SK-N-SH treated with all-trans-retinoic acid at 6 μM for 48 hours (cell line): ENCODE measurements around the gene MSMP.

Experiments used
- ATAC-seq: fragments of 200-7000 bp; cut with Tn5 transposase; 3 replicates; pipeline ENCODE4 v1.9.1; 2020; ENCODE audit warnings: mild to moderate bottlenecking, moderate library complexity
- BACH2 ChIP-seq: fragments of 250-450 bp; sonication (Bioruptor Pico); IDR thresholded peaks from 2 replicates; pipeline ENCODE4 v1.9.0; 2021; ENCODE audit warnings: mild to moderate bottlenecking, borderline replicate concordance
- CREB5 ChIP-seq: fragments of 250-450 bp; sonication (Bioruptor Pico); IDR thresholded peaks from 2 replicates; pipeline ENCODE4 v1.5.1; 2020; ENCODE audit warnings: low read depth, mild to moderate bottlenecking, moderate library complexity
- CSDC2 ChIP-seq: fragments of 250-450 bp; sonication (Bioruptor Pico); IDR thresholded peaks from 2 replicates; pipeline ENCODE4 v1.5.0; 2020; ENCODE audit warnings: mild to moderate bottlenecking, moderate library complexity
- CSRNP3 ChIP-seq: fragments of 250-450 bp; sonication (Bioruptor Pico); IDR thresholded peaks from 2 replicates; pipeline ENCODE4 v1.5.1; 2021; ENCODE audit warnings: mild to moderate bottlenecking, moderate library complexity
- ESRRG ChIP-seq: fragments of 250-450 bp; sonication (Bioruptor Pico); IDR thresholded peaks from 2 replicates; pipeline ENCODE4 v1.6.1; 2021; ENCODE audit warnings: mild to moderate bottlenecking
- ISL1 ChIP-seq: fragments of 250-450 bp; sonication (Bioruptor Pico); IDR thresholded peaks from 2 replicates; pipeline ENCODE4 v2.1.2; 2022; ENCODE audit warnings: mild to moderate bottlenecking, moderate library complexity
- PATZ1 ChIP-seq: fragments of 250-450 bp; sonication (Bioruptor Pico); IDR thresholded peaks from 2 replicates; pipeline ENCODE4 v1.8.0; 2020; ENCODE audit warnings: mild to moderate bottlenecking, moderate library complexity, borderline replicate concordance
- POU6F1 ChIP-seq: fragments of 250-450 bp; sonication (Bioruptor Pico); IDR thresholded peaks from 2 replicates; pipeline ENCODE4 v1.8.0; 2021; ENCODE audit warnings: low read depth, mild to moderate bottlenecking, moderate library complexity, borderline replicate concordance
- PPARA ChIP-seq: fragments of 250-450 bp; sonication (Bioruptor Pico); IDR thresholded peaks from 2 replicates; pipeline ENCODE4 v1.5.0; 2020; ENCODE audit warnings: mild to moderate bottlenecking, borderline replicate concordance
- SNAI2 ChIP-seq: fragments of 250-450 bp; sonication (Bioruptor Pico); IDR thresholded peaks from 2 replicates; pipeline ENCODE4 v1.5.0; 2020; ENCODE audit warnings: mild to moderate bottlenecking, moderate library complexity
- TOX ChIP-seq: fragments of 250-450 bp; sonication (Bioruptor Pico); IDR thresholded peaks from 2 replicates; pipeline ENCODE4 v1.8.0; 2021; ENCODE audit warnings: mild to moderate bottlenecking, moderate library complexity, borderline replicate concordance
- ZC3H10 ChIP-seq: fragments of 250-450 bp; sonication (Bioruptor Pico); IDR thresholded peaks from 2 replicates; pipeline ENCODE4 v1.5.1; 2021; ENCODE audit warnings: mild to moderate bottlenecking, moderate library complexity
- ZFP3 ChIP-seq: fragments of 250-450 bp; sonication (Bioruptor Pico); IDR thresholded peaks from 2 replicates; pipeline ENCODE4 v1.5.0; 2020; ENCODE audit warnings: mild to moderate bottlenecking, moderate library complexity
- ZNF565 ChIP-seq: fragments of 450-650 bp; formaldehyde crosslinking; conservative IDR thresholded peaks from 2 replicates; pipeline ENCODE4 v1.5.0; 2020; ENCODE audit warnings: low read depth, mild to moderate bottlenecking, moderate library complexity
- ZNF70 ChIP-seq: fragments of 450-650 bp; formaldehyde crosslinking; IDR thresholded peaks from 2 replicates; pipeline ENCODE4 v1.5.0; 2020; ENCODE audit warnings: mild to moderate bottlenecking, moderate library complexity

Gene MSMP

GRCh38 chr9:35705372-35705771, 48.7 kb downstream of the MSMP start:
- no peak for TF ChIP-seq BACH2 (CRISPR knock-in tag)
- no peak for TF ChIP-seq ESRRG (CRISPR knock-in tag)
- no peak for TF ChIP-seq ZNF565 (CRISPR knock-in tag)
- TF ChIP-seq ISL1 (CRISPR knock-in tag): no peak
- TF ChIP-seq PPARA: no peak
- TF ChIP-seq CREB5 (CRISPR knock-in tag): no peak
- no peak for TF ChIP-seq ZFP3 (CRISPR knock-in tag)
- ATAC-seq: no peak

- ATAC-seq: no peak
- no peak for TF ChIP-seq CSDC2
- no peak for TF ChIP-seq CSRNP3 (CRISPR knock-in tag)
- no peak for TF ChIP-seq ZNF565 (CRISPR knock-in tag)
- no peak for TF ChIP-seq ZNF70
- TF ChIP-seq PATZ1 (CRISPR knock-in tag): no peak
- TF ChIP-seq ISL1 (CRISPR knock-in tag): no peak
- TF ChIP-seq POU6F1 (CRISPR knock-in tag): no peak
- no peak for TF ChIP-seq TOX (CRISPR knock-in tag)
- no peak for TF ChIP-seq SNAI2
- TF ChIP-seq ZC3H10 (CRISPR knock-in tag): no peak
These were observed 50.0 kb downstream of the MSMP start for GRCh38 chr9:35703906-35704672.
